COLO668 (cell line): ENCODE results near the gene FNBP1.
"Not testable (repeated sequence)": the region's sequence is repeated elsewhere in the genome, so short reads cannot be mapped to it uniquely, and the experiment has no call there.

Source experiments
- DNase-seq: peaks from one replicate; lab custom pipeline; 2025; ENCODE audit not compliant: unreplicated experiment; lab: John Stamatoyannopoulos, UW

Gene FNBP1

DNA sequence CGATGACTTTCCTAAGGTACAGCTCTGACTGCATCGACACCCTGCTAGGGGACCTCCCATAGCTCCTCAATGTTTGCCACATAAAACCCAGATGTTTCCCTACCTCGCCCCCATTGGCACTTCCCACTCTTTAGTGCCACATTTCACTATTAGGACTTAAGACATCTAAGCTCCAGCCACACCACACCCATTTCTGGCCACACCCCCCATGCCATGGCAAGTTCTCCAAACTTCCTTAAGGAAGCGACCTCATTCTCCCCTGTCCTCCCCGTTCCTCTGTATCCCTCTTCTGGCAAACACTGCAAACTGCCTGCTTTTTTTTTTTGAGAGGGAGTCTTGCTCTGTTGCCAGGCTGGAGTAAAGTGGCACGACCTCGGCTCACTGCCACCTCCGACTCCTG is 144.8 kb downstream of the FNBP1 start:
- DNase-seq = no peak

DNA sequence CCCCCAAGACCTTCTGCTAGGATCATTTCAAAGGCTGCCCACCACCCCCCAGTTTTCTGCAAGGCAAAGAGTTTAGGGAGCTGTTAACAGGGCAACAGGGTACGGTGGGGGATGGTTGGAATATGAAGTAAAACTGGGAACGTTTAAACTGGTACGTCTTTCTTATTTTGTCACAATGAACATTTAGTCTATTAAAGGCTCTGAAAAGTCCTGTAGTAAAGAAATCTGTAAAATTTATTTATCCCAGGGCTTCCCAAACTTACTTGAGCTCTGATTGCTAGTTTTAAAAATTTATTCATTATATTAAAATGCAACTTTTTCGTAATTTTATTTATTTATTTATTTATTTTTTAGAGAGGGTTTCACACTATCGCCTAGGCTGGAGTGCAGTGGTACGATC is 145.7 kb downstream of the FNBP1 start:
- no peak for DNase-seq

- DNase-seq = no peak
These were observed 147.4 kb downstream of the FNBP1 start for GRCh38 chr9:129895376-129896268.

DNA sequence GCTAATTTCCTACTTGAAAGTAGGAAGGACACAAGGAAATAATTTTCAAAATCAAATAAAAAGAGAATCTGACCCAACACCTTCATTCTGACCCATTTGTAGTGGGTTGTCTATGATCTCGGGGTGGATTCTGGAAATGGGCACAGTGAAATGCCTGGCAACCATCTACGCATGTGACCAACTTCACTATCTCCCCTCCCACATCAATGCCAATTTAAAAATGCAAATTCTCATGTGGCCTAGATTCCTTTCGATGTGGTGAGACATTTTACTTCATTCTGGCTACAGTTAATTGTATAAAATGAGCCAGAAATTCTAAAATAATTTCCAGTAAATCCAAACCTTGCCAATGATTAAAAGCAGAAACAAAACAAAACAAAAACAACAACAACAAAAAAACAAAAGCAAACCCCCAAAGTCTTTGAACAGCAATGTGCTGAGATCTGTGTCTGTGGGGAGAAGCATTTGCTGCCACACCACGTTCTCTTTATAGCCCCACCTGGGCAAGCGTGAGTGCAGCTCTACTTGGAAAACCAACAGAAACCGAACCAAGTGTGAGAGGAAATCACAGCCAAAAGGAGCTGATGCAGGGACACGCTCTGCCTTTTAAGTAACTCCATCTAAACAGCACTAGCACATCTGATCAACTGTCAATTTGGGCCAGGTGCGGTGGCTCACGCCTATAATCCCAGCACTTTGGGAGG is 148.7 kb downstream of the FNBP1 start:
- no peak for DNase-seq

DNA sequence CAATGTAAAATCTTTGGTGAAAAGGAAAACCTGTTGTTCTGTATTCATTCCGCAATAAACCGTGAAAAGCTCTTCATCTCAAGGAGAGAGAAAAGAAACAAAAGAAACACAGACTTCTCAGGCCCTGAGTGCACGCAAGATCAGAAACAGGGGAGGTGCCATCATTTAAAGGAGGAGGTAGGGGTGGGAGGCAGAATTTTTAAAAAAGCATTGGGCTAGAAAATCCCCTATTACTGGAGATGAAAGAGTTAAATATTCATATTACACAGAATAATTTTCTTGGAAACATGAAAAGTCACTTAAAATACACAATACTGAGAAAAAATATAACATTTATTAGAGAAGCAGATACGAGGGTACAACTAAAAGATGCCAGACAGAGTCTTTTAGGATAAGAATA is 151.4 kb downstream of the FNBP1 start:
- DNase-seq = no peak

GRCh38 chr9:129890718-129891299 is 152.2 kb downstream of the FNBP1 start:
- not testable (repeated sequence) for DNase-seq

DNA sequence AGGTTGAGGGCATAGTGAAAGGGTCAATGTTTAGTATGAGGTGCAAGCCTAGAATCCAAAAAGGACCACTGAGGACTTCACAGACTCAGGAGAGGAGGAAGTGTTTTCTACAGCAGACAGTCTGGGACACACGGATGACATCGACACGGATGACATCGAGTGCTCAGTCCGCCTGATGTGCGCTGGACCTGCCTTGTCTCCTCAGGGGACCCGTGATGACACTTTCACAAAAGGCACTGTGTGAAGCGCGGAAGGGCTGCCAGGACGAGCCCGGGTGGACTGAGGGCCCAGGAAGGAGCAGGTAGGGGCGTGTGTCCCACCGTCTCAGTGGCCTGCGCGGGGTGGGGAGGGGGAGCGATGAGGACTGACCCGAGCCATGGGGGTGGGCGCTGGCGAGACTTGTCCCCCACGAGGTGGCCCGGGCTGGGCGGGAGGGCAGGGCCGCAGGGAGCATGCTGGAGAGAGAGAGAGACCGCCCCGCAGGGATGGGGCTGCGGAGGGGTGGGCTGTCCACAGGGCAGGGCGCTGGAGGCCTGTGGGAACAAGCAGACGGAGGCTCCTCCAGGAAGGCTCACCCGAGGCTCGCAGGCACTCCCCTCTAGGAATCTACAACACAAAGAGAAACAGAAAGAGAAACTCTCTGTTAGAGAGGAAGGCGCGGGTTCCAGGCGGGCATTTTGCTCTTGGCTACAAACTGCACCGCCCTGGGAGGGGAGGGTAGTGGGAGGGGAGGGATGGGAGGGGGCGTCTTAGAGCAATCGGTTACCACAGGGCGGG is 152.9 kb downstream of the FNBP1 start:
- no peak for DNase-seq

DNA sequence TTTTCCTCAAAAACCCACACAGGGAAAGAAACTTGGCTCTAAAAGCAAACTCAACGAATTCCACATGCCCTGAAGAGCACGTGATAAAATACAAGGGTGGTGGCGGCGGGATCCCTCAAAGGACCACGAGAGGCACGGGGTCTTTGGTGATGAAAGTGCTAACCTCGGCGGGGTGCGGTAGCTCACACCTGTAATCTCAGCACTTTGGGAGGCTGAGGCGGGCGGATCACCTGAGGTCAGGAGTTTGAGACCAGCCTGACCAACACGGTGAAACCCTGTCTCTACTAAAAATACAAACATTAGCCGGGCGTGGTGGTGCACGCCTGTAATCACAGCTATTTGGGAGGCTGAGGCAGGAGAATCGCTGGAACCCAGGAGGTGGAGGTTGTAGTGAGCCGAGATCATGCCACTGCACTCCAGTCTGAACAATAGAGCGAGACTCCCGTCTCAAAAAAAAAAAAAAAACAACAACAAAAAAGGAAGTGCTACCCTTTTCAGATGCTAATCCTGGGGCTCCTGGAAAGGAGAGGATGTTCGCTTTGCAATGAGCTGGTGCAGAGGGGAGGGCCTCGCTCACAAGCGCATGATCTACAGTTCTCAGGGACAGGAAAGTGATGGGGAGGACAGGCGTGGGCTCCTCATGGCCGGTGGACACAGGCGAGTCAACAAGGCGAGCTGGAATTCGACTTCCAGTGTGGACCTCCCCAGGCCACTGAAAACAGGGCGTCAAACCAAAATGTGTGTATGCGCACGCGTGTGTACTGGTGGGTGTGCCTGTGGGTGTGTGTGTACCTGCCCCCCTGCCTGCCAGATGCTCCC is 153.7 kb downstream of the FNBP1 start:
- DNase-seq = no peak

GRCh38 chr9:129888293-129889121 is 154.5 kb downstream of the FNBP1 start:
- DNase-seq = peak; percentile 52

DNA sequence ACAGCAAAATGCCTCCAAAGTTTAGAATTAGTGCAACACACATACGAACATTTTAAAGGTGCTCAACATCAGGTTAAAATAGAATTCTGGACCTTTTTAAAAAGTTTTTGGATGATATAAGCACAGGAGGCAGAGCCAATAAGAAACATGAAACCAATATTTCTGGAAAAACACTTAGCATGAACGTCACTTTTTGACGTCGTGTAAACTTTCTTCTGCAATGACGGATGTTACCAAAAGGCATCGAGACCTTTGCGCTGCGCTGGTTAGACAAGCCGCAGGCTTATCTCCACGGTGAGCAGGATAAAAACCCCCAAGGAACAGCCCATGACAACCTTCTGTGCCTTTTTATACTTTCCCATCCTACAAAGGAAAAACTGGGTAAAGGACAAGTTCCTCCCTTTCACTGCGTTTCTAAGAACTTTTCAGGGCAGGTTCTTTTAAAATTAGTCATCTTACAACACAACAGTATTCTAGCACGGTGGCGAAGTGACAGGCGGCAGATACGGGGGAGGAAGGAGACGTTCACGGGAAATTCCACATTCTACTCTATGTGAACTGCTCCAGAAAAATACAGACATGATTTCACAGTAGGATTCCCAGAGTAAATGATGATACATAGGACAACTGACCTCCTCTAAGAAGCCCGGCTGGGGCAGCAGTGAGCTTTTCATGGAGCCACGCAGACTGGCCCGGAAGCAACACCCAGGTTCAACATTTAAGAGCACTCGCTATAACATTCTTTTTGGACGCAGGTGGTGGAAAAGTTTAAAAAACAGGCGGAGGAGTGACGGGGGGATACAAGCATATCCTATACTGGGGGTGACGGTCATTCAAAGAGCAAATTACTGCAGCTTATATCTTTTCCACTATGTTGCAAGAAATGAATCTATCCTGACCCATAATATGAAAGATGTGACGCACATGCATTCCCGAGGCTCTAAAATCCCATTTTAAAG is 155.4 kb downstream of the FNBP1 start:
- peak; percentile 8 for DNase-seq

DNA sequence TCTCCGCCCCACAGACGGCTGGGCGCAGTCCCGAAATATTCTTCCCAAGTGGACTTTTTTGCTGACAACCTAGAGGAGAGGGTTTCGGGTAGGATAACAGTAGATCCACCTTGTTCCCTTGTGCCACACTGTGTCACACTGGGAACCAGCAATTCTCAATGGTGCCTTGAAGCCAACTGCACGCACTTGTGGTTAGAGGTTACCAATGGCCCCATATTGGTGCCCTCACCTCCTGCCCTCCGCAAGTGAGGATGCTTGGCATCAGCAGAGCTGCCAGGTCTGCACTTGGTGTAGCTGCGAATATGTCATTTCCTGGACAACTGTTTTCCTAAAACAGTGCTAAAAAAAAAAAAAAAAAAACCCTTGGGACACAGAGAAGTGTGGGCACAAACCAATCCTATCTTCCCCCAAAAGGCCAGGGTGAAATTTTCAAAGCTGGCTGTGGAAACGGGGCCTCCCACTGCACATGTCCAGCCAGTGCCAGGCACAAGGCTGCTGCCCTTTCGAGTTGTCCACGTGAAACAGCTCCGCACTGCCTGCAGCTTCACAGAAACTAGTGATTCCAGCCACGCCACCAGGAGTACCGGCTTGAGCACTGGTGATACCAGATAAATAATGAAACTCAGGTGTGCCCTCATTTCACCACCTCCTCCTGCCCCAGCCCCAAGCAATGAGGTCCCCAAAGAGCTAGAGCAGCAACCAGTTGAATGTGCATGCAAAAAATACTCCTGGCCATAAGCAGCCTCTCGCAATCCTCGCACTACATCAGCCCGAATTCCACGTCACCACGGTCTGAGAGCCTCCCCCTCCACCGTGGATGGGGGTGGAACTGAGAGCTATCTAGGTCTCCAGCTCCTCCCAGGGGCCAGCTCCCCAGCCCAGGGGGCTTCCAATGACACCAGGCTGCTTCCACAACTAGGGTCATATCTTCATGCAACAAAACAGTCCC is 156.5 kb downstream of the FNBP1 start:
- no peak for DNase-seq

DNA sequence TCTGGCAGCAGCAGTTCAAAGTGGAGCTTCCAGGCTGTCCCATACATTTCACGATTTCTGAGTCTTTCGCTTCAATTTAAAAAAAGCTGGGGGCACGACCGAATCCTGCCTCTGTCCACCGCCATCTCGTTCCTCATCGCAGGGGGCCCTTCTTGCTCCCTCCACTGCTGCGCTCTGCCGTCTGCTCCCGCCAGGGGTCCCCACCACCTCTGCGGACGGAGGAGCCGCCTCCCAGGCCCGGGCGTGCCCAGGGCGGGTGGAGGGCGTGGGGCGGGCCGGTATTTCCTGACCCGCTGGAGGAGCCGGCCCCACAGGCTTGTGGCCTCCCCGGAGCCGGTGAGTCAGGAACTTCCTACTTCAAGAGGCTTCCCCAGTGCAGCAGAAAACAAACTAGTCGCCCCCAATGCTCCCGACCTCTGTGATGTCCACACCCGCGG is 157.3 kb downstream of the FNBP1 start:
- DNase-seq = peak; percentile 87

DNA sequence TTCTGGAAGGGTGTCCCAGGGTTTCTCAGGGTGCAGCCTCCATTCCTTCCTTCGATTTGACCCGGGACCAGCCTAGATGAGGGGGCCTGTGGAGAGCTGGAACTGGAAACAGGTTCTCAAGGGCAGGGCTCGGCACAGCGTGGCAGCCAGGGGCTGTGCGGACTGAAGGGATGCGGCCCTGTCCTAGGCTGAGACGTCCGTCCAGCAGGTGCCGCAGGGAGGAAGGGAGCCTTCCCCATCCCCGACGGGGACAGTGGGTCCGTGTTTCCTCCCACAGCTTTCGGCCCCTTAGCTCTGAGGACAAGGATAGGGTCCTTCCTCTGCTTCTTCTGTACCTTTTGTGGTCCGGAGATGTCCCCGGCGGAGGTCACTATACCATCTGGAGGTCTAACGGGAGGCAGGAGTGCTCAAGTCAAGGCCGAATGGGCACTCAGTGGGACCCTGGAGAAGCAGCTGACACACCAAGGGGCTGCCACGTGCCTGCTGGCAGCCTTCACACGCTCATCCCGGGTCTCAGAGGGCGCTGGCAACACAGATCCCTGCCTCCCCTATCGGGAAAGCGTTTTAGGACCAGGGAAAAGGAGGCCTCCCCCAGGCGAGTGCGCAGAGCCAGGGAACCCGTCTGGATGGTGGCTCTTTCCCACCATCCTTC is 157.8 kb downstream of the FNBP1 start:
- peak; percentile 64 for DNase-seq

DNA sequence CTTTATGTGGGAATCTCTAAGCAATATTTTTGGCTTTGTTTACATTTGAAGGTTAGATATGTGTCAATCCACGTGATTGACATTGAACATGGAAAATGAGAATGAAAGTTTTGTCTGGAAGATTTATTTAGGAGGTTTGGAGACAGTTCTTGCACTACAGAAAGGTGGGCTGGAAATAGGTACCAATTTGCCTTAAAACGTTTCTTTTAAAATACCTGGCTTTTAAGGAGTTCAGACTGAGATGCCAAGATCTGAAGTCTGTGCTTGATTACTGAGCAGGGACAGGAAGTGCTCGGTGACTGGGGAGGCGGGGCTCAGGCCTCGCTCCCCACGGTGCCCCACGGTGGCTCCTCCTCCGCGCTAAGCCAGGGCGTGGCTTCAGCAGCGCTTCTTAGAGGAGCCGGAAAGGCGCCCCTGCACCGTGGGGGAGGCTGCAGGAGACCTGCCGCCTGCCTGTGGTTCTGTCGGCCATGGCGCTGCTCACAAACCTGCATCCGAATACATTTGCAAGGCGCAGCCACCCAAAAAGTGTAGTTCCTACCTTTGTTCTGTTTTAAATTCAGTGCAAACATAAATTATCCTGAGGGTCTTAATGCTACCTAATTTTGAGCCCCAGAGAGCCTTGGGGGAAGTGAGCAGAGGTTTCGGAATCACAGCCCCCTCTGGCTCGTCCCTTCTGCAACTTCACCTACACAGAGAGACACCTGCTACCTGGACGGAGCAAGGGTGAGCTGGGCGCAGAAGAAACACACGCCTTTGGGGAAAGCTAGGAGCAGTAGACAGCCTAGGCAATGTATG is 158.6 kb downstream of the FNBP1 start:
- DNase-seq = peak; percentile 91

- no peak for DNase-seq
These were observed 161.3 kb downstream of the FNBP1 start for GRCh38 chr9:129881547-129882324.
